Fibroblast of lung (primary cell): ENCODE measurements around the gene ASAP3. TPM values are rescaled to one million over a fixed set of nuclear protein-coding genes. Genes with fewer than 3 reads are reported as not detected.

Experiments used
- DNase-seq, 2 donors: peaks; one replicate each; pipeline versions ENCODE4 v3.0.0 to v3.0.0-alpha.2; 2010; ENCODE audit warnings: low read depth in 2 of 2
- H2AFZ ChIP-seq: 2 replicates; pipeline ENCODE4 v1.5.1; 2012; ENCODE audit warnings: low read length, control low read depth, inconsistent platforms
- H3K27ac ChIP-seq: 2 replicates; pipeline ENCODE4 v1.5.1; 2011; ENCODE audit warnings: low read length, control low read depth; ENCODE audit not compliant: insufficient read depth
- H3K27me3 ChIP-seq: 2 replicates; pipeline ENCODE4 v1.5.1; 2011; ENCODE audit warnings: mild to moderate bottlenecking, low read length; ENCODE audit not compliant: control insufficient read depth, insufficient read depth
- H3K36me3 ChIP-seq: 2 replicates; pipeline ENCODE4 v1.5.1; 2011; ENCODE audit warnings: low read length; ENCODE audit not compliant: control insufficient read depth, insufficient read depth
- H3K4me1 ChIP-seq: 2 replicates; pipeline ENCODE4 v1.5.1; 2011; ENCODE audit warnings: low read length; ENCODE audit not compliant: control insufficient read depth, insufficient read depth; ENCODE audit errors: extremely low read depth
- H3K4me2 ChIP-seq: 2 replicates; pipeline ENCODE4 v1.5.1; 2011; ENCODE audit warnings: low read length, control low read depth; ENCODE audit not compliant: insufficient read depth; ENCODE audit errors: extremely low read depth
- H3K4me3 ChIP-seq, 4 experiments: fragments of 200-600 bp in 1 of 4; sonication (generic) in 1 of 4; replicated peaks in 1 of 4; 2 replicates each; pipeline ENCODE4 v1.5.1; 2011 to 2016; ENCODE audit warnings: low read length in 4 of 4, low read depth in 3 of 4, mild to moderate bottlenecking in 3 of 4, control low read depth in 2 of 4, inconsistent platforms in 1 of 4, mixed read lengths in 1 of 4; ENCODE audit not compliant: insufficient read depth in 1 of 4; ENCODE audit errors: control extremely low read depth in 1 of 4
- H3K79me2 ChIP-seq: 2 replicates; pipeline ENCODE4 v1.5.1; 2012; ENCODE audit warnings: mild to moderate bottlenecking, low read length, inconsistent platforms; ENCODE audit not compliant: control insufficient read depth, insufficient read depth
- H3K9ac ChIP-seq: 2 replicates; pipeline ENCODE4 v1.5.1; 2011; ENCODE audit warnings: mild to moderate bottlenecking, low read length, control low read depth; ENCODE audit not compliant: insufficient read depth
- H3K9me3 ChIP-seq: 2 replicates; pipeline ENCODE4 v1.5.1; 2012; ENCODE audit warnings: low read depth, low read length; ENCODE audit not compliant: control insufficient read depth, insufficient read depth
- H4K20me1 ChIP-seq: 2 replicates; pipeline ENCODE4 v1.5.1; 2011; ENCODE audit warnings: low read length; ENCODE audit not compliant: control insufficient read depth, insufficient read depth; ENCODE audit errors: extremely low read depth
- EZH2 ChIP-seq: IDR thresholded peaks from 2 replicates; pipeline ENCODE4 v1.5.1; 2012; ENCODE audit warnings: low read length, control low read depth, mild to moderate bottlenecking; ENCODE audit errors: missing control alignments
- polyA plus RNA-seq, 2 donors: library from polyadenylated mRNA; depleted of rRNA in 1 of 2; stranded (reverse) in 1 of 2; unstranded in 1 of 2; fragments of >200 nt; gene quantifications; 2 replicates each; pipeline ENCODE4 v1.2.1, GENCODE V29; 2011 to 2012; ENCODE audit warnings: missing spikeins in 1 of 2
- total RNA-seq: library from RNA; depleted of rRNA; stranded (reverse); fragments of >200 nt; gene quantifications from 2 replicates; pipeline ENCODE4 v1.2.1, GENCODE V29; 2014
- TF ChIP-seq, protein P1 (sequence below), 2 donors: IDR thresholded peaks in 1 of 2; conservative IDR thresholded peaks in 1 of 2; 1 replicate in 1 of 2; 2 replicates in 1 of 2; pipeline ENCODE4 v1.5.1; 2011 to 2012; ENCODE audit warnings: low read length in 2 of 2, control low read depth in 1 of 2, inconsistent platforms in 1 of 2, low read depth in 1 of 2, mild to moderate bottlenecking in 1 of 2

The ASAP3 gene
- total and polyA plus RNA-seq, 2 donors (not counting 1 experiment from before 2014, with no cell fraction given) = 14.2 to 73.2 TPM

GRCh38 chr1:23463286-23463685, 20.7 kb downstream of the ASAP3 start:
- Histone ChIP-seq H3K36me3 (no peaks in the 10 kb centered on the region), H3K79me2 (no peaks in the 10 kb centered on the region), H3K9ac (no peak overlapping the region), H3K4me3 (no peak overlapping the region), H3K27me3 (no peaks in the 10 kb centered on the region), H3K9me3 (no peaks in the 10 kb centered on the region), H3K4me1 (no peaks in the 10 kb centered on the region), H4K20me1 (no peaks in the 10 kb centered on the region), H3K4me2 (no peak overlapping the region), H2AFZ (no peak overlapping the region), H3K27ac (no peak overlapping the region)
- TF ChIP-seq, protein P1, sequence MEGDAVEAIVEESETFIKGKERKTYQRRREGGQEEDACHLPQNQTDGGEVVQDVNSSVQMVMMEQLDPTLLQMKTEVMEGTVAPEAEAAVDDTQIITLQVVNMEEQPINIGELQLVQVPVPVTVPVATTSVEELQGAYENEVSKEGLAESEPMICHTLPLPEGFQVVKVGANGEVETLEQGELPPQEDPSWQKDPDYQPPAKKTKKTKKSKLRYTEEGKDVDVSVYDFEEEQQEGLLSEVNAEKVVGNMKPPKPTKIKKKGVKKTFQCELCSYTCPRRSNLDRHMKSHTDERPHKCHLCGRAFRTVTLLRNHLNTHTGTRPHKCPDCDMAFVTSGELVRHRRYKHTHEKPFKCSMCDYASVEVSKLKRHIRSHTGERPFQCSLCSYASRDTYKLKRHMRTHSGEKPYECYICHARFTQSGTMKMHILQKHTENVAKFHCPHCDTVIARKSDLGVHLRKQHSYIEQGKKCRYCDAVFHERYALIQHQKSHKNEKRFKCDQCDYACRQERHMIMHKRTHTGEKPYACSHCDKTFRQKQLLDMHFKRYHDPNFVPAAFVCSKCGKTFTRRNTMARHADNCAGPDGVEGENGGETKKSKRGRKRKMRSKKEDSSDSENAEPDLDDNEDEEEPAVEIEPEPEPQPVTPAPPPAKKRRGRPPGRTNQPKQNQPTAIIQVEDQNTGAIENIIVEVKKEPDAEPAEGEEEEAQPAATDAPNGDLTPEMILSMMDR (conservative IDR thresholded peaks at IDR 0.05 in 1 of 2, IDR thresholded peaks at IDR 0.05 in 1 of 2; ENCODE audit: low read depth in 1 of 2, low read length in 2 of 2) = no peak
- TF ChIP-seq EZH2 = no peak
- peak in 1 of 2 donors; percentile 15 for DNase-seq

DNA sequence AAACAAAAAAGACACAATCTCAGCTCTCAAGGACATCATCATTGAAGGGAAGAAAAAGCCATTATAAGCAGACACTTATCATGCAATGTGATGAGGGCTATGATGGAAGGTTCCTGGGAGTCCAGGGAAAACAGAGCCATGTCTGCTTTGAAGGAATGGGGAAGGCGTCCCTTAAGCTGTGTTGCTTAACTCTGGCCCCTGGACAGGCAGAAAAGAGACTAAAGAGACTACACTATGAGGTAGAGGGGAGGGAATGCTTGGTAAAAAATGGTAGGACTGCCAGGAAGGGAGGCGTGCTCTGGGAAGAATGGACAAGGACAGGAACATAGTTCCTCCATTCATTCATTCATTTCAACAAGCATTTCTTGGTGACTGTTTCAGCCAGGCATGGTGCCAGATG, 21.2 kb downstream of the ASAP3 start:
- H3K9me3 ChIP-seq = no peaks in the 10 kb centered on the region
- H3K79me2 ChIP-seq = no peaks in the 10 kb centered on the region
- H3K9ac ChIP-seq = no peak overlapping the region
- no peaks in the 10 kb centered on the region for H4K20me1 ChIP-seq
- TF ChIP-seq EZH2 = no peak
- TF ChIP-seq, protein P1 (conservative IDR thresholded peaks at IDR 0.05 in 1 of 2, IDR thresholded peaks at IDR 0.05 in 1 of 2; ENCODE audit: low read depth in 1 of 2, low read length in 2 of 2) = no peak
- no peak overlapping the region for H3K4me3 ChIP-seq
- H3K4me1 ChIP-seq = no peaks in the 10 kb centered on the region
- H3K4me2 ChIP-seq = no peak overlapping the region
- no peak overlapping the region for H2AFZ ChIP-seq
- H3K36me3 ChIP-seq = no peaks in the 10 kb centered on the region
- no peak for DNase-seq
- H3K27me3 ChIP-seq = no peaks in the 10 kb centered on the region
- H3K27ac ChIP-seq = no peak overlapping the region

DNA sequence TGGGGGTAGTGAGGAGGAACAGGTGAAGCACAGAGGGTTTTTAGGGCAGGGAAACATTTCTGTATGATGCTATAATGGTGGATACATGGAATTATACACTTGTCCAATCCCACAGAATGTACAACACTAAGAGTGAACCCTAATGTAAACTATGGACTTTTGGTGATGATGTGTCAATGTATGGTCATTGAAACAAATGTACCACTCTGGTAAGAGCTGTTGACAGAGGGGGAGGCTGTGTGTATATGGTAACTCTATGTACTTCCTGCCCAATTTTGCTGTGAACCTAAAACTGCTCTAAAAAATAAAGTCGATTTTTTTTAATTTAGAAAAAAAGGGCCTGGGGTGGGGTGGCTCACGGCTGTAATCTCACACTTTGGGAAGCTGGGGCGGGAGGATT, 22.9 kb downstream of the ASAP3 start:
- Histone ChIP-seq H3K9ac (no peak overlapping the region), H3K4me1 (no peaks in the 10 kb centered on the region), H3K9me3 (no peaks in the 10 kb centered on the region), H3K4me2 (no peak overlapping the region), H3K36me3 (no peaks in the 10 kb centered on the region), H3K79me2 (no peaks in the 10 kb centered on the region), H2AFZ (no peak overlapping the region), H3K27ac (no peak overlapping the region), H4K20me1 (no peaks in the 10 kb centered on the region), H3K4me3 (no peak overlapping the region), H3K27me3 (no peaks in the 10 kb centered on the region)
- DNase-seq = no peak
- TF ChIP-seq, protein P1 (conservative IDR thresholded peaks at IDR 0.05 in 1 of 2, IDR thresholded peaks at IDR 0.05 in 1 of 2; ENCODE audit: low read depth in 1 of 2, low read length in 2 of 2) = no peak
- no peak for TF ChIP-seq EZH2
